Measurements from ENCODE around the gene ITGA6. TPM values are rescaled to one million over a fixed set of nuclear protein-coding genes. Genes with fewer than 3 reads are reported as not detected.

The ITGA6 gene
- total and polyA plus RNA-seq, 2 experiments from 2014 or later = 32.9 to 124 TPM

- no peak for TF ChIP-seq ZNF114 (CRISPR knock-in tag; IDR thresholded peaks at IDR 0.05)
- TF ChIP-seq, protein P1, sequence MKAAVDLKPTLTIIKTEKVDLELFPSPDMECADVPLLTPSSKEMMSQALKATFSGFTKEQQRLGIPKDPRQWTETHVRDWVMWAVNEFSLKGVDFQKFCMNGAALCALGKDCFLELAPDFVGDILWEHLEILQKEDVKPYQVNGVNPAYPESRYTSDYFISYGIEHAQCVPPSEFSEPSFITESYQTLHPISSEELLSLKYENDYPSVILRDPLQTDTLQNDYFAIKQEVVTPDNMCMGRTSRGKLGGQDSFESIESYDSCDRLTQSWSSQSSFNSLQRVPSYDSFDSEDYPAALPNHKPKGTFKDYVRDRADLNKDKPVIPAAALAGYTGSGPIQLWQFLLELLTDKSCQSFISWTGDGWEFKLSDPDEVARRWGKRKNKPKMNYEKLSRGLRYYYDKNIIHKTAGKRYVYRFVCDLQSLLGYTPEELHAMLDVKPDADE (IDR thresholded peaks at IDR 0.05) = no peak
These were observed 18.3 kb upstream of the ITGA6 start (continued) for GRCh38 chr2:172409042-172409441.

- TF ChIP-seq JUNB (IDR thresholded peaks at IDR 0.05; ENCODE audit: unreplicated experiment) (no peak), CREB1 (CRISPR knock-in tag; IDR thresholded peaks at IDR 0.05; ENCODE audit: low read depth) (no peak), EZH2phosphoT487 (IDR thresholded peaks at IDR 0.05; ENCODE audit: unreplicated experiment) (no peak), ZNF114 (CRISPR knock-in tag; IDR thresholded peaks at IDR 0.05) (no peak), REST (IDR thresholded peaks at IDR 0.05; ENCODE audit: unreplicated experiment) (no peak), ZNF331 (CRISPR knock-in tag; IDR thresholded peaks at IDR 0.05; ENCODE audit: low read depth) (no peak), EZH2 (IDR thresholded peaks at IDR 0.05; ENCODE audit: low read depth, unreplicated experiment) (no peak), STAT1 (IDR thresholded peaks at IDR 0.05; ENCODE audit: unreplicated experiment) (no peak), POLR2AphosphoS5 (IDR thresholded peaks at IDR 0.05; ENCODE audit: low read depth) (no peak)
- TF ChIP-seq, protein P2, sequence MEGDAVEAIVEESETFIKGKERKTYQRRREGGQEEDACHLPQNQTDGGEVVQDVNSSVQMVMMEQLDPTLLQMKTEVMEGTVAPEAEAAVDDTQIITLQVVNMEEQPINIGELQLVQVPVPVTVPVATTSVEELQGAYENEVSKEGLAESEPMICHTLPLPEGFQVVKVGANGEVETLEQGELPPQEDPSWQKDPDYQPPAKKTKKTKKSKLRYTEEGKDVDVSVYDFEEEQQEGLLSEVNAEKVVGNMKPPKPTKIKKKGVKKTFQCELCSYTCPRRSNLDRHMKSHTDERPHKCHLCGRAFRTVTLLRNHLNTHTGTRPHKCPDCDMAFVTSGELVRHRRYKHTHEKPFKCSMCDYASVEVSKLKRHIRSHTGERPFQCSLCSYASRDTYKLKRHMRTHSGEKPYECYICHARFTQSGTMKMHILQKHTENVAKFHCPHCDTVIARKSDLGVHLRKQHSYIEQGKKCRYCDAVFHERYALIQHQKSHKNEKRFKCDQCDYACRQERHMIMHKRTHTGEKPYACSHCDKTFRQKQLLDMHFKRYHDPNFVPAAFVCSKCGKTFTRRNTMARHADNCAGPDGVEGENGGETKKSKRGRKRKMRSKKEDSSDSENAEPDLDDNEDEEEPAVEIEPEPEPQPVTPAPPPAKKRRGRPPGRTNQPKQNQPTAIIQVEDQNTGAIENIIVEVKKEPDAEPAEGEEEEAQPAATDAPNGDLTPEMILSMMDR (conservative IDR thresholded peaks at IDR 0.05; ENCODE audit: low read depth in 2 of 2) = no peak
- TF ChIP-seq, protein P1 (IDR thresholded peaks at IDR 0.05) = no peak
- Histone ChIP-seq H3K27ac (ENCODE audit: low read depth) (no peak overlapping the region), H3K27me3 (ENCODE audit: insufficient read depth) (no peaks in the 10 kb centered on the region), H3K9me2 (ENCODE audit: insufficient read depth) (peaks cover 22% of the 10 kb centered on the region; the same call in 1 of the 2 replicates), H3K4me1 (ENCODE audit: insufficient read depth) (no peaks in the 10 kb centered on the region), H3K79me2 (replicated peaks; ENCODE audit: insufficient read depth) (no peaks in the 10 kb centered on the region), H2AFZ (no peak overlapping the region), H3F3A (replicated peaks; ENCODE audit: low read depth) (no peaks in the 10 kb centered on the region; the same call in 1 of the 2 replicates), H3K36me3 (ENCODE audit: insufficient read depth) (no peaks in the 10 kb centered on the region), H3K4me3 (no peak overlapping the region), H3K4me2 (no peak overlapping the region), H4K20me1 (replicated peaks; ENCODE audit: insufficient read depth) (no peaks in the 10 kb centered on the region)
- ATAC-seq = no peak
- no peak for DNase-seq (ENCODE audit: low spot score)
- Mint-ChIP-seq H3K4me3 (no peak overlapping the region), H3K27me3 (ENCODE audit: insufficient read depth, low read depth, poor library complexity) (no peaks in the 10 kb centered on the region), H3K36me3 (ENCODE audit: low read depth) (no peaks in the 10 kb centered on the region), H3K27ac (no peak overlapping the region), H3K9me3 (no peaks in the 10 kb centered on the region), H3K4me1 (no peaks in the 10 kb centered on the region)
These were observed 14.3 kb upstream of the ITGA6 start for GRCh38 chr2:172412984-172413492.

All from GM23338 (cell line).